GM12891 (cell line): ENCODE measurements around the gene KCTD16.

Experiments used
- POLR2A ChIP-seq: IDR thresholded peaks from 2 replicates; pipeline ENCODE4 v1.6.1; 2011; ENCODE audit warnings: low read depth, low read length, control low read depth
- POU2F2 ChIP-seq: IDR thresholded peaks from 2 replicates; pipeline ENCODE4 v1.6.1; 2011; ENCODE audit warnings: low read depth, mild to moderate bottlenecking, control low read depth, low read length, moderate library complexity

- TF ChIP-seq POLR2A (no peak), POU2F2 (no peak)
Observed at GRCh38 chr5:144487761-144488160, 317.1 kb downstream of the KCTD16 start.
